ENCODE data around the gene JARID2.
"Not testable (repeated sequence)": the region's sequence is repeated elsewhere in the genome, so short reads cannot be mapped to it uniquely, and the experiment has no call there.

JARID2 gene

GRCh38 chr6:15405129-15406068 is 159.5 kb downstream of the JARID2 start:
- DNase-seq, result no peak

DNA sequence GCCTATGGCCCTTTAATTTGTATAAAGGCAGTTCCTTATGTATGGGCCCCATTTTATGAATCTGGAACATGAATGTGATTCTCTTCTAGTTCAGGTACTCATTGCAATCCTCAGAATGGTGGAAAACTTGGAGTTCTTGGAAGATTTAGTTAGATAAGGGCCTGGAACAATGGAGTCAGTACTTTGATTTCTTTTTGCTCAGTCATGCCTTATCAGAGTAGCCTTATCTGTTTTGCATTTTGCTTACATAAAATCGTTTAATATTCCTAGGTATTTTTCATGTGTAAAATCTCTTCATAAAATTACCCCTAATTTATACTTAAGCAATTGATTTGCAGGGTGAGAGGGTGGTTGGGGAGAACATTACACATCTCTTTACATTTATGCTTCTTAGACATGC is 160.6 kb downstream of the JARID2 start:
- no peak for DNase-seq

DNA sequence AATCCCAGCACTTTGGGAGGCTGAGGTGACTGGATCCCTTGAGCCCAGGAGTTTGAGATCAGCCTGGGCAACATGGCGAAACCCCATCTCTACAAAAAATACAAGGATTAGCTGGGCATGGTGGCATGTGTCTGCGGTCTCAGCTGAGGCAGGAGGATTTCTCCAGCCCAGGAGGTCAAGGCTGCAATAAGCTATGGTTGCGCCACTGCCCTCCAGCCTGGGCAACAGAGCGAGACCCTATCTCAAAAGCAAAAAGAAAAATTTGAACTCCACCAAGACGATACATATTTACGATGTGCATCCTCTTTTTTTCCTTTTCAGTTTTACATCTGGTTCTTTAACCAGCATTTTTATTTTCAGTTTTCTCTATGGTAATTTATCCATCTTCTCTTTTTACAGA is 162.1 kb downstream of the JARID2 start:
- no peak for DNase-seq

GRCh38 chr6:15408758-15409157 is 162.9 kb downstream of the JARID2 start:
- DNase-seq, result no peak

GRCh38 chr6:15409301-15410125 is 163.6 kb downstream of the JARID2 start:
- DNase-seq, result no peak

DNA sequence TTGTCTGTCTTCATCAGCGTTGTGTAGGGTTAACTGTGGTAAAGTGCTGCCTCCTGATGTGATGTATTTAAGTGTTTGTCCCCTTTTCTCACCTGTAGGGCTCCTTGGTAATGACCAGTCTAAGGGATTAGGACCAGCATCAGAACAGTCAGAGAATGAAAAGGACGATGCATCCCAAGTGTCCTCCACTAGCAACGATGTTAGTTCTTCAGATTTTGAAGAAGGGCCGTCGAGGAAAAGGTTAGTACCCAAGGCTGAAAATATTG is 164.2 kb downstream of the JARID2 start:
- DNase-seq, result no peak

- DNase-seq, result no peak
Measured at GRCh38 chr6:15410752-15411151, 164.9 kb downstream of the JARID2 start.

- no peak for DNase-seq
Measured at GRCh38 chr6:15411766-15412165, 165.9 kb downstream of the JARID2 start.

DNA sequence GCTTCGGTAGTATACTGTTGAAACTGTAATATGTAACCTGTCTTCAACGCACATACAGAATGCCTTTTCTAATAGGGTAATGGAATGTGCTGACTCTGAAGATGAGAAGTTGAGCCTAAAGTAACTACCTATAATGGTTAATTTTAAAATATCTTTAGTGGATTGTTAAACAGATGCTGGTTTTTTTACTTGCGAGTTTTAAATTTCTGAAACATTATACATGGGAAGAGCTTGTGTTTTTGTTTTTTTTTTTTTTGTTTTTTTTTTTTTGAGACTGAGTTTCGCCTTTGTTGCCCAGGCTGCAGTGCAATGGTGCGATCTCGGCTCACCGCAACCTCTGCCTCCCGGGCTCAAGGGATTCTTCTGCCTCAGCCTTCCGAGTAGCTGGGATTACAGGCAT is 166.9 kb downstream of the JARID2 start:
- DNase-seq, result no peak

- no peak for DNase-seq
Measured at GRCh38 chr6:15413466-15414234, 167.8 kb downstream of the JARID2 start.

DNA sequence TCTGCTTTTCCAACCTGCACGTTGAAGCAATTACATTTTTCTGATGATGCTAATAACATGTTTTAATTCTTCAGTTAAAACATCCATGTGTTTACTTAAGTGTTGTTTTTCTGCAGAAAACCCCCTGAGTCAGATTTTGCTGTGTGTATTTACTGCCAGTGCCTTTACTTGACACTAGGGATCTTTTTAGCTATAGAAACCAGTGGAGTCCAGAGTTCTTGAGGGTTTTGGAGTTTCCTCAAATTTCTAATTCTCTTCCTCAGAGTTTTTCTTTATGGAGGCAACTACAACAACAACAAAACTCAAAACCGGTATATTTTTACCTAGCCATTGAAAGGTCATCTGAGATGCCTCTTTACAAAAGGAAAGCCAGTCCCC is 168.4 kb downstream of the JARID2 start:
- no peak for DNase-seq

- not testable (repeated sequence) for DNase-seq
Measured at GRCh38 chr6:15415622-15416021, 169.8 kb downstream of the JARID2 start.

DNA sequence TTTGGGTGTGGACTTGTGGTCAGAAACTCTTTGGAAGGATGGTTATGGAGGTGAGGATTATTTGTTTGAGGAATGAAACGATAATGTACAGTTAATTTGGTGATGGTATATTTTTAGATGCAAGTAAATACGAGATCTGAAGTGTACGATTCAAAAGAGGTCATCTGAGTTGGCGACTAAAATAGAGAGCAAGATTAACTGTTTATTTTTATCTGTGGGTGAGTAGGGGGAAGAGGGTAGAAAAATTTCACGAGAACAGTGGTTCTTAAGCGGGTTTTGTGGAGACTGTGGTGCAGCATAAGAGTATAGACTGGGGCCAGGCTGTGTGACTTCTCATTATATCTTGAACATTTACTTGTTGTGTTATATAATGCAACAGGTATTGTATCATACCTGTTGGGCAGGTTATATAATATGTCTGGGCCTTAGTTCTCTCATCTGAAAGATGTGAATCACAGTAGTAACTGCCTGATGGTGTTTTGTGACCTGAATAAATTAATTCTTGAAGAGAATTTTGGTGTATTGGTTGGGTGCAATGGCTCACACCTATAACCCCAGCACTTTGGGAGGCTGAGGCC is 171.2 kb downstream of the JARID2 start:
- no peak for DNase-seq

DNA sequence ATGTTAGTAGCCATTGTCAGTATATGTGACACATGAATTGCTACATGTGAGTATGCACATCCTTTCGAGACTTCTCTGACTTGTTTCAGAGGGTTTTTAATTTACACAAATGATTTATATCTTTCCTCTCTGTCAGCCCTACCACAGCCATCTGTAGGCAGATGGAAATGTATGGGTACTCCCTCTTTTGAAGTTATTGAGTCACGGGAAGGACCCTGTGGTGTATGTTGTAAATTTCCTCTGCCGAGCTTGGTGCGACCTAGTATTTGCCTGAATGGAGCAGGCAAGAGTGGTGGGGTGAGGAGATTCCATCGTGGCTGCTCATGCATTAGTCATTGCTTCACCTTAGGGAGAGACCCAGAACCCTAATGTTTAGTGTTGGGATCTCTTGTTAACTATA is 171.9 kb downstream of the JARID2 start:
- no peak for DNase-seq

DNA sequence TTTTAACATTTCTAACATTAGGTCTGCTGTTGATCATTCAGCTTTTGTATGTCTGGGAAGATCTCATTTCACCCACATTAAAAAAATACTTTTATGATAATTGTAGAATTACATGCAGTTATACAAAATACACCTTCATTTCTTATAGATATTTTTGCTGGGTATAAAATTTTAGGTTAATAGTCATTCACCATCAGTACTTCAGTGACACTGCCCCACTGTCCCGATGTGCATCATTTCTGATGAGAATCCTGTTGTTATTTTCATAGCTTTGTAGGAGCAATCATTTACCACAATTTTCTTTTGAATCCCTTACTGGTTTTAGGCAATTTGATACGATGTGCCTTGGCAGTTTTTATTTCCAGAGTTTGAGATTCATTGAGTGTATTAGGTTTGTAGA is 173.6 kb downstream of the JARID2 start:
- no peak for DNase-seq

DNA sequence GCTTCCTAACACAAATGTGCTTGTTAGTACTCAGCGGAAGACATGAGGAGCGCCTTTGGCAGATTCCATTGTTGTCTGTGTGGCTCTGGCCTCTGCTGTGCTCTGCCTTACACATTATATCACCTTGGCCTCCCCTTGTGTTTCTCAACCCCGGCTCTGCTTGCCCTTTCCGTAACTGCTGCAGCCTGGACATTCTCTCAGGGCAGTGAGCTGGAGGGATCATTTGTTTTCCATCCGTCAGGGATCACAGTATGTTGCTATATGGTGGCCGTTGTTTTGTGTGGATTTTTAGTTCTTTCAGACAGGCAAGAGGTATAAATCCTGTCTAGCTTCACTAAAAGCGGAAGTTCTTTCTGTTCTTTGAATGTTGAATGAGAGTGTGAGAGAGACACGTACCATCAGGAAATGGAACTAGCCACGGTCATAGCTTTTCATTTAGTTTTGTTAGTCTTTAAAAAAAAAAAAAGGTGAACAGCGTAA is 175.1 kb downstream of the JARID2 start:
- DNase-seq, result no peak

DNA sequence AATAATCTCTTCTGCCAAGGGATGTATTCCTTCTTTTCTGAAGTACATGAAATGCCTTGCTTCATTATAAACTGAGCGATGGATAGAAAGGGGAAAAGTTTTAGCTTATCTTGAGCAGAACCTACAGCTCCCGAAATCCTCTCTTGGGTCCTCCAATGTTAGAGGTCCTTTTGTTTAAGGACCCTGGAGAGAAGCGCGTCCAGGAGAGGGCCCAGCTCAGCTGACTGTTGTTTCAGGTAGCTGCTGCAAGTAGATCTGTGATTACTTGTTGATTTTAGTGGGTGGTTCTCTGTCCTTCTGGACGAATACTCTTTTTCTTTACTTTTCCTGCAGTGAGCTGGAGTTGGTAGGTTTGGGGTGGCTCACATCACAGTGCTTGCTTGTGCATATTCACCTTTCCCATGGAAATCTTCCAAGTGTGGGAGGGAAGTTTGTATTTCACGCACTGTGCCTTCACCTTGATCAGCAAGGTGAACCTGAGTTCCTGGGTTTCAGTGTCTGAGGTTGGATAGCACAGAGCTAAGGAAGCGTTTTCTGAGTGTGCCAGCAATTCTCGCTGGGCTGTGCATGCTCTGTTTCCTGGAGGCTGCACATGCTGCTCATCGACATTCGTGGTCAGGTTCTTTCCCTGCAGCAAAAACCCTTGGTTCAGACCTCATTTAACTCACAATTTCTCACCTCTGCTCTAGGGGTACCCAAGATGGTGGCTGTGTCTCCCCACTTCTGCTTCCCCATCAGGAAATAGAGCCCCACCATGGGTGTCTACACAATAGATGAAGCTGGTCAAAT is 176.3 kb downstream of the JARID2 start:
- no peak for DNase-seq

DNA sequence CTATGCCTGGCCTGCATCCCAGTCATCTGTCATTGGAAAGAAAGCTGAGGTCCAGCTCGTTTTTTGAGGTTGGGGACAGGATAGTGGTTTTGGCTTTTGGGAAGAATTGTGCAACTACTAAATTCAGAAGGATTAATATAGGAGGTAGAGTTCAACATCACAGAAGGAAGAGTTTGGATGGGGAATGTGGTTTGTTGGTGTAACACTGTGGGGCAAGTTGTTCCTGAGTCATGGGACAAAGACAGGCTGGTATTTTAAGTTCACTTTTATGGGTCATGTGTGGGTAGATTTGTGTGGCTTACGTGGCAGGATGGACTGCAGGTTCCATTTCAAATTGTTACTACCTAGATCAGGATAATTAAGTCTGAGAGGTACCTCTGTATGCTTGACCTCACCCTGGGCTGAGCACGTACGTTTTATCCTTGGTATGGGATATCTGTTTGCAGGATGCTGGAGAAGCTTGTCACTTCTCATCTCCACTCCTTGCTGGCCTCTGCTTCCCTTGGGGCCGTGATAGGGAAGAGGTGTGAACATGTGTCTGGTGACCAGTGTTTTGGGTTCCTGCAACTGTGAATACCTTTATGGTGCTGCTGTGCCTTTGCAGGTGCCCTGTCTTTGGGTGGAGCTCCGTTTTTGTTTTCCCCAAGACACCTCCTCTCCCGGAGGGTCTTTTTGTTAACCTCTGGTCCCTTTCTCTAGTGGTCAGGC is 177.6 kb downstream of the JARID2 start:
- no peak for DNase-seq

DNA sequence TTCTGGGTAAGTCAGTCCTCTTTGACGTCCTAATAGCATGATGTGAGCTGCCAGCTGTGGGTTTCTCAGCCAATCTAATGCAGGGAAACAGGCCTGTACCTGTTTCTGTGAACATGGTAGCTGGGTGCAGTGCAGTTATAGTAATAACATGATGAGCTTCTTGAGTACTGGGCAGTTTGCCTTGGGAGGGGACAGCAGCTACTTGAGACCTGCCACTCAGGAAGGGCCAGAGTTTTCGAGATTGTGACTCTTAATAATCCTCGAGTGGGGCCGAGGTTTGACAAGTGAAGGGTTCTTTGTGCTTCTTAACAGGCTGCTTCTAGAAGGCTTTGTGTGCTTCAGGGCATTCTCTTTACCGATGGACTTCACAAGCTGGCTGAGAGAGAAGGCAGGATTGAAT is 180.1 kb downstream of the JARID2 start:
- no peak for DNase-seq

DNA sequence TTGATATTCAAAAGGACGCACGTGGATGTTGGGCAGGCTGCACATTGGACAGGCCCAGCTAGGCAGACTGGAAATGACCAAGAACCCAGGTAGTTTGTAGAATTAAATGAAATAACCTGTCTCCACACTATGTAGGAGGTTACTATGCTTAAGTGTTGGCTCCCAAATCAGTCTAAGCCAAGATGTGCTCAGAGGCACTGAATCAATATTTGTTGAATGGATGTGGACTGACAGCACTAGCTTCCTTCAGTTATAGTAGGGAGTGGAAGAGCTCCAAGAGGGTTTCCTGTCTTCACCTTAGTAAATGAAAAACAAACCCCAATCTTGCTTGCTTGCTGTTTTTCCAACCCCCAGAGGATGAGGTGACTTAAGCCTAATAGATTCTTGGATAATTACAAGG is 180.5 kb downstream of the JARID2 start:
- no peak for DNase-seq

DNA sequence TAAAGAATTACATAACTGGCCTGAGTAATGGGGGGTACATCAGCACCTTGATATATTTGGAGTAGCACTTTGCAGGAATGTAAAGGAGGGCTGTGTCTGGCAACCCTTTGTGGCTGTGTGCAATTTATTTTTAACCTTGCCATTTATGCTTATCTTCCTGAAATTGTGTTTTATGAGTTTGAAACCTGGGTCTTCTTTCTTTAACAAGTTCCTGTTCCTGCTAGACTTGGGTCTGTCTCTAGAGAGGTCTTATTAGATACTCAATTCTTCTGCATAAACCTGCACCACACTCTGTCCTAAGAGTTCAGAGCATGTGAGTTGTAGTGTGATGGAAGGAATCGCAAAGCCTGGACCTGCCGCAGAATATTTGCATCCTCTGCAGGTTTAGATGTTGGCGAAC is 181.0 kb downstream of the JARID2 start:
- no peak for DNase-seq

Data from cortex of kidney (tissue), 1 donor.